Calu3 (cell line): ENCODE data around the gene FOXN3. TPM values are rescaled to one million over a fixed set of nuclear protein-coding genes. Genes with fewer than 3 reads are reported as not detected.

Source experiments
- BruUV-seq: library from RNA; stranded (reverse); fragments of 400-500 nt; replicated peaks from 2 replicates; lab custom pipeline; 2021; lab: Mats Ljungman, UMichigan
- CTCF ChIA-PET: fragments of 300-600 bp; sonication (Branson Sonifier 250); formaldehyde crosslinking; loops from one replicate; lab custom pipeline; 2022; ENCODE audit warnings: antibody characterized with exemption; lab: Charles Lee
- DNase-seq: peaks from one replicate; pipeline ENCODE4 v3.0.0; 2022
- H3K27ac Mint-ChIP-seq: one replicate; pipeline ENCODE4 v1.8.0; 2022; ENCODE audit warnings: mixed read lengths; ENCODE audit not compliant: unreplicated experiment
- H3K27me3 Mint-ChIP-seq: one replicate; pipeline ENCODE4 v1.8.0; 2022; ENCODE audit warnings: mixed read lengths; ENCODE audit not compliant: unreplicated experiment
- H3K36me3 Mint-ChIP-seq: one replicate; pipeline ENCODE4 v1.8.0; 2022; ENCODE audit warnings: mild to moderate bottlenecking, moderate library complexity, mixed read lengths; ENCODE audit not compliant: insufficient read depth, unreplicated experiment
- H3K4me1 Mint-ChIP-seq: one replicate; pipeline ENCODE4 v1.8.0; 2022; ENCODE audit warnings: mild to moderate bottlenecking, low read depth, mixed read lengths; ENCODE audit not compliant: unreplicated experiment
- H3K4me3 Mint-ChIP-seq: one replicate; pipeline ENCODE4 v1.8.0; 2022; ENCODE audit warnings: mild to moderate bottlenecking, low read depth, moderate library complexity, mixed read lengths; ENCODE audit not compliant: unreplicated experiment
- H3K9me3 Mint-ChIP-seq: one replicate; pipeline ENCODE4 v1.8.0; 2022; ENCODE audit warnings: low read depth, mixed read lengths; ENCODE audit not compliant: unreplicated experiment
- intact Hi-C: fragments of 100-400 bp; cut with micrococcal nuclease; formaldehyde crosslinking; loops from one replicate; pipeline ENCODE4 v1.10.0; 2022; ENCODE audit not compliant: unreplicated experiment
- total RNA-seq: library from RNA; stranded (reverse); gene quantifications from 2 replicates; pipeline ENCODE4 v1.2.3, GENCODE V29; 2022
- TF ChIP-seq, protein P1 (sequence below): fragments of 200-600 bp; IDR thresholded peaks from one replicate; pipeline ENCODE4 v1.8.0; 2022; ENCODE audit warnings: antibody characterized with exemption; ENCODE audit not compliant: unreplicated experiment

FOXN3 gene
- total RNA-seq, 1 experiment from 2014 or later: 11.8 TPM

GRCh38 chr14:89131004-89131750, 285.9 kb downstream of the FOXN3 start:
- Mint-ChIP-seq H3K4me1 (no peaks in the 10 kb centered on the region), H3K36me3 (no peaks in the 10 kb centered on the region), H3K27me3 (no peaks in the 10 kb centered on the region), H3K4me3 (no peak overlapping the region), H3K9me3 (peaks cover 7% of the 10 kb centered on the region), H3K27ac (no peak overlapping the region)
- no peak for DNase-seq
- no TSS peak for BruUV-seq
- CTCF ChIA-PET: no interaction called here
- TF ChIP-seq, protein P1, sequence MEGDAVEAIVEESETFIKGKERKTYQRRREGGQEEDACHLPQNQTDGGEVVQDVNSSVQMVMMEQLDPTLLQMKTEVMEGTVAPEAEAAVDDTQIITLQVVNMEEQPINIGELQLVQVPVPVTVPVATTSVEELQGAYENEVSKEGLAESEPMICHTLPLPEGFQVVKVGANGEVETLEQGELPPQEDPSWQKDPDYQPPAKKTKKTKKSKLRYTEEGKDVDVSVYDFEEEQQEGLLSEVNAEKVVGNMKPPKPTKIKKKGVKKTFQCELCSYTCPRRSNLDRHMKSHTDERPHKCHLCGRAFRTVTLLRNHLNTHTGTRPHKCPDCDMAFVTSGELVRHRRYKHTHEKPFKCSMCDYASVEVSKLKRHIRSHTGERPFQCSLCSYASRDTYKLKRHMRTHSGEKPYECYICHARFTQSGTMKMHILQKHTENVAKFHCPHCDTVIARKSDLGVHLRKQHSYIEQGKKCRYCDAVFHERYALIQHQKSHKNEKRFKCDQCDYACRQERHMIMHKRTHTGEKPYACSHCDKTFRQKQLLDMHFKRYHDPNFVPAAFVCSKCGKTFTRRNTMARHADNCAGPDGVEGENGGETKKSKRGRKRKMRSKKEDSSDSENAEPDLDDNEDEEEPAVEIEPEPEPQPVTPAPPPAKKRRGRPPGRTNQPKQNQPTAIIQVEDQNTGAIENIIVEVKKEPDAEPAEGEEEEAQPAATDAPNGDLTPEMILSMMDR: no peak
- intact Hi-C loops: no loop called here

GRCh38 chr14:89129570-89129969, 287.5 kb downstream of the FOXN3 start:
- Mint-ChIP-seq H3K27me3 (no peaks in the 10 kb centered on the region), H3K27ac (no peak overlapping the region), H3K36me3 (no peaks in the 10 kb centered on the region), H3K4me3 (no peak overlapping the region), H3K9me3 (no peaks in the 10 kb centered on the region), H3K4me1 (no peaks in the 10 kb centered on the region)
- BruUV-seq: no TSS peak
- DNase-seq: no peak
- TF ChIP-seq, protein P1: no peak
- intact Hi-C loops: no loop called here
- CTCF ChIA-PET: no interaction called here

DNA sequence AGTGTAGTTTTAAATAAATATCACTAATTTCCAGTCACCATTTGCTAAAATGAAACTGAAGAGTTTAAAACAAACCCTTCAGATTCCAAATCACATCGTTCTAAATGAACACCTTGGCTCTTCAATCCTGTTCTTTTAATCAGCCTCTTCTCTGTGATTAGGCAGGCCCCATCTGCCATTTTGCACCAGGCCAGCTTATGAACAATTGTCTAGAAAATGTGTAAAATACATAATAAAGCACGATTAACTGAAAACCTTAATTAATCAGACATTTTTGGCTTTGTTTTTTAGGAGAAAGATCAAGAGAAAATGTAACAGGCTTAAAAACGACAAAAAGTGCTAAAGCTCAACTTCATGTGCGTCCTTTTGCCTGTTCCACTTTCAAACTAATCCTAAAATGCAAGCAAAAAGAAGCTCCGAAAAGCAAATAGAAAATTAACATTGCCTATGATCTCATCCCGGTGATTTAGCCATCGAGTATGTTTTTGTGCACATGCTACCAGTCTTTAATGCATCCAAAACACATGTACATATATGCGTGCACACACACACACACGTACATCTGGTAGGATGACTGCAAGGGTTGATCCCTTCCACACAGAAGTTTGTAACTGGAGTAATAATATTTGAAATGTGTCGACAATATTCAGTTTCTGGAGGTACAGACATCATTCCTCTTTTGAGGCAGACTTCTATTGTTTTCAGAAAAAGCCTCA, 288.6 kb downstream of the FOXN3 start:
- no TSS peak for BruUV-seq
- Mint-ChIP-seq H3K9me3 (no peaks in the 10 kb centered on the region), H3K4me3 (no peak overlapping the region), H3K4me1 (no peaks in the 10 kb centered on the region), H3K36me3 (no peaks in the 10 kb centered on the region), H3K27ac (no peak overlapping the region), H3K27me3 (no peaks in the 10 kb centered on the region)
- intact Hi-C loops: no loop called here
- TF ChIP-seq, protein P1: no peak
- no peak for DNase-seq
- CTCF ChIA-PET: no interaction called here

DNA sequence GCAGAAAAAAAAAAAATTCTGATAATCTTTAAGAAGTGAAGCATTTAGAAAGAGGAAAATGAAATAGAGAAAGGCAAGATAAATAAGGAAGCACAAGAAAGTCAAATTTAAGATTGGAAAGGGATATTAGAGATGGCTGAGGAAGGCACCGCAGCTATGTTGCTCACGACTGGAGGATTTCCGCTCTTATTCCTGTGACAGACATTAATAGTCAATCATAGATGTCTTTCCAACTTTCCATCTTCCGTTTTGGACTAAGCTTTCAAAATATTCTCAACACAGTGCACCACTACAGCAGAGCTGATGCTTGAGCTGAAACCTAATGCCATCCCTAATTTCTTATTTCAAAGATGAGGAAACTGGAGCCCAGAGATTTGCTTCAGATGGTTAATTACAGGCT, 290.6 kb downstream of the FOXN3 start:
- BruUV-seq: no TSS peak

More for the DNA sequence above, 290.6 kb downstream of the FOXN3 start:
- TF ChIP-seq, protein P1: no peak
- Mint-ChIP-seq H3K4me3 (no peak overlapping the region), H3K27ac (no peak overlapping the region), H3K9me3 (no peaks in the 10 kb centered on the region), H3K27me3 (no peaks in the 10 kb centered on the region), H3K36me3 (no peaks in the 10 kb centered on the region), H3K4me1 (no peaks in the 10 kb centered on the region)
- no peak for DNase-seq
- intact Hi-C loops: no loop called here
- CTCF ChIA-PET: no interaction called here
